Measurements from ENCODE around the gene HAP1. TPM values are rescaled to one million over a fixed set of nuclear protein-coding genes. Genes with fewer than 3 reads are reported as not detected.

HAP1 gene
- total and polyA plus RNA-seq, 2 experiments from 2014 or later: 0.03 to 0.44 TPM

GRCh38 chr17:41775394-41776226, 41.2 kb upstream of the HAP1 start:
- Histone ChIP-seq H2AFZ (no peak overlapping the region), H3K27ac (peak overlapping the region; percentile 98), H3K9me3 (ENCODE audit: low read depth) (no peaks in the 10 kb centered on the region), H3K9me2 (replicated peaks; ENCODE audit: insufficient read depth) (no peaks in the 10 kb centered on the region), H4K20me1 (ENCODE audit: insufficient read depth, poor library complexity, severe bottlenecking) (peaks cover 91% of the 10 kb centered on the region), H3K27me3 (no peaks in the 10 kb centered on the region), H3K4me3 (no peak overlapping the region), H3K4me2 (no peak overlapping the region), H3K36me3 (replicated peaks; ENCODE audit: insufficient read depth, low read depth) (no peaks in the 10 kb centered on the region), H3K4me1 (ENCODE audit: insufficient read depth) (peaks cover 59% of the 10 kb centered on the region), H3K79me2 (peaks cover 94% of the 10 kb centered on the region)
- DNase-seq (ENCODE audit: low spot score): no peak
- TF ChIP-seq EZH2 (IDR thresholded peaks at IDR 0.05; ENCODE audit: borderline replicate concordance): no peak
- TF ChIP-seq EZH2phosphoT487 (IDR thresholded peaks at IDR 0.05; ENCODE audit: low read depth, severe bottlenecking, unreplicated experiment): no peak
- TF ChIP-seq, protein P1, sequence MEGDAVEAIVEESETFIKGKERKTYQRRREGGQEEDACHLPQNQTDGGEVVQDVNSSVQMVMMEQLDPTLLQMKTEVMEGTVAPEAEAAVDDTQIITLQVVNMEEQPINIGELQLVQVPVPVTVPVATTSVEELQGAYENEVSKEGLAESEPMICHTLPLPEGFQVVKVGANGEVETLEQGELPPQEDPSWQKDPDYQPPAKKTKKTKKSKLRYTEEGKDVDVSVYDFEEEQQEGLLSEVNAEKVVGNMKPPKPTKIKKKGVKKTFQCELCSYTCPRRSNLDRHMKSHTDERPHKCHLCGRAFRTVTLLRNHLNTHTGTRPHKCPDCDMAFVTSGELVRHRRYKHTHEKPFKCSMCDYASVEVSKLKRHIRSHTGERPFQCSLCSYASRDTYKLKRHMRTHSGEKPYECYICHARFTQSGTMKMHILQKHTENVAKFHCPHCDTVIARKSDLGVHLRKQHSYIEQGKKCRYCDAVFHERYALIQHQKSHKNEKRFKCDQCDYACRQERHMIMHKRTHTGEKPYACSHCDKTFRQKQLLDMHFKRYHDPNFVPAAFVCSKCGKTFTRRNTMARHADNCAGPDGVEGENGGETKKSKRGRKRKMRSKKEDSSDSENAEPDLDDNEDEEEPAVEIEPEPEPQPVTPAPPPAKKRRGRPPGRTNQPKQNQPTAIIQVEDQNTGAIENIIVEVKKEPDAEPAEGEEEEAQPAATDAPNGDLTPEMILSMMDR (IDR thresholded peaks at IDR 0.05; ENCODE audit: poor library complexity): no peak
- WGBS (ENCODE audit: low lambda C conversion rate, missing lambda C conversion rate): 82% methylated on average over 12 of the region's 12 CpGs

DNA sequence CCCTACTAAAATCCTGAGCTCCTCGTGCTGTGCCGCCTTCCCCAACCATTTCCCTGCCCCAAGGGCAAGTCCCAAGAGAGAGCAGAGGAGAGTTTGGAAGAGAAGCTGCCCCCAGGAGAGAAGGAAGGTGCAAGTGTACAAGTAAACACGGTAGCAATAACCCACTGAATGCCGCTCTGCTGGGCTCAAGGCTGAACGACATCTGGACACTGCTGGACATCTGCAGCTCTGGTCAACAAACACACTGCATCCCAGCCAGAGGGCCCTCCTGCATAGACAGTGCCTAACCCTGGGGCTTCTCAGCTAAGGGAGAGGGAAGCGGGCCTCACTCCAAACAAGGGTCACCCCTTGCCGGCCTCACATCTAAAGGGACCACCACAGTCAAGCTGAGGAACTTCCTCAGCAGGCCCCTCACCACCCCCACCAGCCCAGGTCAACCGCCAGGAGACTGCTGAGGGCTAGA, 39.3 kb upstream of the HAP1 start:
- Histone ChIP-seq H3K79me2 (peaks cover 85% of the 10 kb centered on the region), H3K27ac (peak overlapping the region; percentile 98), H3K4me3 (no peak overlapping the region), H3K27me3 (no peaks in the 10 kb centered on the region), H3K9me3 (ENCODE audit: low read depth) (no peaks in the 10 kb centered on the region), H3K4me1 (ENCODE audit: insufficient read depth) (peaks cover 59% of the 10 kb centered on the region), H3K36me3 (replicated peaks; ENCODE audit: insufficient read depth, low read depth) (no peaks in the 10 kb centered on the region), H3K4me2 (peak overlapping the region; percentile 71), H4K20me1 (ENCODE audit: insufficient read depth, poor library complexity, severe bottlenecking) (peaks cover 86% of the 10 kb centered on the region), H3K9me2 (replicated peaks; ENCODE audit: insufficient read depth) (no peaks in the 10 kb centered on the region), H2AFZ (no peak overlapping the region)
- 45% methylated on average over 8 of the region's 8 CpGs for WGBS (ENCODE audit: low lambda C conversion rate, missing lambda C conversion rate)
- DNase-seq (ENCODE audit: low spot score): no peak
- no peak for TF ChIP-seq EZH2phosphoT487 (IDR thresholded peaks at IDR 0.05; ENCODE audit: low read depth, severe bottlenecking, unreplicated experiment)
- TF ChIP-seq EZH2 (IDR thresholded peaks at IDR 0.05; ENCODE audit: borderline replicate concordance): no peak
- TF ChIP-seq, protein P1 (IDR thresholded peaks at IDR 0.05; ENCODE audit: poor library complexity): no peak

GRCh38 chr17:41773190-41773588, 38.7 kb upstream of the HAP1 start:
- peak; percentile 93 for DNase-seq (ENCODE audit: low spot score)
- Histone ChIP-seq H3K4me2 (peak overlapping the region; percentile 71), H4K20me1 (ENCODE audit: insufficient read depth, poor library complexity, severe bottlenecking) (peaks cover 86% of the 10 kb centered on the region), H2AFZ (no peak overlapping the region), H3K4me3 (no peak overlapping the region), H3K36me3 (replicated peaks; ENCODE audit: insufficient read depth, low read depth) (no peaks in the 10 kb centered on the region), H3K79me2 (peaks cover 81% of the 10 kb centered on the region), H3K9me2 (replicated peaks; ENCODE audit: insufficient read depth) (no peaks in the 10 kb centered on the region), H3K27ac (peak overlapping the region; percentile 98), H3K9me3 (ENCODE audit: low read depth) (no peaks in the 10 kb centered on the region), H3K4me1 (ENCODE audit: insufficient read depth) (peaks cover 57% of the 10 kb centered on the region), H3K27me3 (no peaks in the 10 kb centered on the region)
- TF ChIP-seq, protein P1 (IDR thresholded peaks at IDR 0.05; ENCODE audit: poor library complexity): no peak
- no peak for TF ChIP-seq EZH2phosphoT487 (IDR thresholded peaks at IDR 0.05; ENCODE audit: low read depth, severe bottlenecking, unreplicated experiment)
- TF ChIP-seq EZH2 (IDR thresholded peaks at IDR 0.05; ENCODE audit: borderline replicate concordance): no peak
- 15% methylated on average over 10 of the region's 12 CpGs for WGBS (ENCODE audit: low lambda C conversion rate, missing lambda C conversion rate)

Data from hepatocyte (in vitro differentiated cells).